Stimulated activated CD8-positive, alpha-beta memory T cell treated with anti-CD3 and anti-CD28 coated beads, Interleukin-12 subunit alpha, Interleukin-12 subunit beta, amount 100 ng/mL, for 24 hours (primary cell): Measurements from ENCODE around the gene MRPL32.

Experiments used
- DNase-seq: peaks from one replicate; pipeline ENCODE4 v3.0.0-alpha.2; 2020; ENCODE audit errors: extremely low read depth

The MRPL32 gene

DNA sequence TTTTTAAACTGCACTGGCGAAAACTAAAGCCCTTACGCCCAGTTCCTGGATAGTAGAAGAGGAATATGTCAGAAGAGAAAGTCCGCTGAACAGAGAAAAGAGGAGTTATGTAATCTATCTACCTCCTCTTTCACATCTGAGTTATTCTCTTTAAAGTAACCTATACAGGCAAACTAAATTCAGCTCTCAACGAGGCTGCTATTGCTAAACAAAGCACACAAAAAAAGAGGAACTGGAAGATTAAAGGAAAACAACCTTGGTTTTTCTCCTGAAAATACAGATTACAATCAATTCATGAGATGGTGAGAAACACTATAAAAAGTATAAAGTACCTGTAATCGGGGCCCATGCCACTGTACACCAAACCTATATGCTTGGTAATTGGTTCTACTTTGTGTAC lies 6.0 kb upstream of the MRPL32 start:
- no peak for DNase-seq

DNA sequence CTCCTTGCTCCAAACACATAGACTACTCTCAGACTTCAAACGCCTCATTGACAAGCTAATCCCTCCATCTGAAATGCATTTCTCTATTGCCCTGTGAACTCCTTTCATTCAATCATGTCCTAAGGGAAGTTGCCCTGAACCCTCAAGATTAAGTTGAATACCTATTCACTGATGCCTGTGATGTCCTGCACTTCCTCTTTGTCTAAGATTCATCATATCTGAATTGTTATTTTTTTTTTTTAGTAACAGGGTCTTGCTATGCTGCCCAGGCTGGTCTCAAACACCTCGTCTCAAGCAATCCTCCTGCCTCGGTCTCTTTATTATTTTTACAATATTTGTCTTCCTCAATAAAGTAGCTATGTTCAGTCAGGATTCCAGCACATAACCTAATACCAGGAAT lies 3.4 kb upstream of the MRPL32 start:
- no peak for DNase-seq

DNA sequence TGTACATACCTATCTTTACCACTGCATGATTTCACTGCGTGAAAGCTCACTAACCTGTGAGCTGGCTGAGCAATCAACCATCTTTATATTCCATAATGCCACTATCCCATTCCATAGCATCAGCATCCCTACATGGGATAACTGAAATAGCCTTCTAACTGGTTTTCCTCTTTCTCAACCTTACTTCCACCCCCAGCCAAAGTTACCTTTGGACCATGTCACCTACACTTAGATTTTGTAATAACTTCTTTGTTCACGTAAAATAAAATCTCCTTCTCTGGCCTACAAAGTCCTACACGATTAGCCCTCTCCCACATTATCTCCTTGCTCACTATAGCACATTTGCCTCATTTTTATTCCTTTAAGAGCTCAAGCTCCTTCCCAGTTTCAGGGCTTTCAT lies 2.7 kb upstream of the MRPL32 start:
- DNase-seq = no peak

DNA sequence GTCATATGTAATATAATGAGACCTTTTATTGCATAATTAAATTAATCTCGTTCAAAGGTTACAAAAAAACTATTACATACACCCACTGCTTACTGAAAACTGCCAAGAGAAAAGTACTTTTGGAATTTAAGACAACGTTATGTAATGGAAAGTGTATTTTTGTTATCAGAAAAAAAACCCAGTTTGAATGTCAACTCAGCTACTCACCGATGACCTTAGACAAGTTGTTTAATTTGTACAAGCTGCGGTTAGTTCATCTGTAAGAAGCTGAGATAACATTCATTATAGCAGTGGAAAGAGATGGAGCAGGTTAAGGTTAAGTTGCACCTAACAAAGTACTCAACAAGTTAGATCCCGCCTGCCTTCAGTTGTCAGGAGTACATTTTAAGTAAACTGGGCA lies 1.3 kb upstream of the MRPL32 start:
- DNase-seq = no peak

DNA sequence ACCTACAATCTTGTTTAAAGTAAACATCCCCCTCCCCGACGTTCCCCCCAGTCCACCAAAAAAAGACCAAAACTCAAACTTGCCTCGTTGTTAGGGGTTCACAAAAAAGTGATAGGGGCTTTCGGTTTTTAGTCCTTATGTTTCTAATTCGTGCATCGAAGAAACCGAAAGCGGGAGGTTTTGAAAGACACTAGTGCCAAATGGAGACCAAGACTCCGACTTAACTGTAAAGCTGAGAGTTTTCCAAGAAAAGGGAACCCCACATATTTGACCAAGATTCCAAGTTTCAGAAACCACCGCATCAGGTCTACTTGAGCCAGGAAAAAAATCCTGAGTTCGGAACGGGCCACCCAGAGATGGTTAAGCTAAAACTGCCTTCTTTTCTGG lies 736 bp upstream of the MRPL32 start:
- no peak for DNase-seq

DNA sequence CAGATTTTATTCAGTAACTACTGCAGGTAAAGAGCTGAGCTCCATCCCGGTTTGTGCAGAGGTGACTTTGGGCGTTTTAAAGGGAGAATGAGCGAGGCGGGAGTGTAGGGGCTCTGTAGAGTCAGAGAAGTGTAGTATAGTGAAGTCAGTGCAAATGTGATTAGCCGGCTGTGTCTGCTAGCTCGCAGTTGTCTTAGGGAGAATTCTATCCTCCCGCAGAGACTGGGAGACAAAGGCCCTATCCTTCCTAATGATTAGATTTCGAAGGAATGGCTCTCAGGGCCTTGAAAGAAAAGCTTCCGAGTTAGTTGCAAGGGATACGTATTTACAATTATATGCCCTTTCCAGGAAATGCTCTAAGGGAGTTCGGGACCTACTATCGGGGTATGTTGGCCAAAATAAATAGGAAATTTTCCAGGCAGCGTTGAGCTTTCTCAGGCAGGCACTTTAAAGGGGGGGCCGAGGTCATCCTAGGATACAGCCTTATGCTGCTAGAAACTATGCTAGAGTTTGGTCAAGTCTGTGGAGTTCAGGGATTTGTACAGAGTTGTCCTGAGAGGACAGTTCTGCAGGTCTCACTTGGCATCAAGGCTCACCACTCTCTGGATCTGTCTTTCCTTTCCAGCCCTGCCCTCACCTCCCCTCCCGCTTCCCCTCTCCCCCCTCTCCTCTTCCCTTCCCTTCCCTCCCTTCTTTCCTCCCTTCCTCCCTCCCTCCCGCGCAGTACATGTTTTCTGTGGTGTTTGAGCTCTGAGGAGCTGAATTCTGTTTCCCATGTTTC lies 825 bp downstream of the MRPL32 start:
- DNase-seq = no peak

DNA sequence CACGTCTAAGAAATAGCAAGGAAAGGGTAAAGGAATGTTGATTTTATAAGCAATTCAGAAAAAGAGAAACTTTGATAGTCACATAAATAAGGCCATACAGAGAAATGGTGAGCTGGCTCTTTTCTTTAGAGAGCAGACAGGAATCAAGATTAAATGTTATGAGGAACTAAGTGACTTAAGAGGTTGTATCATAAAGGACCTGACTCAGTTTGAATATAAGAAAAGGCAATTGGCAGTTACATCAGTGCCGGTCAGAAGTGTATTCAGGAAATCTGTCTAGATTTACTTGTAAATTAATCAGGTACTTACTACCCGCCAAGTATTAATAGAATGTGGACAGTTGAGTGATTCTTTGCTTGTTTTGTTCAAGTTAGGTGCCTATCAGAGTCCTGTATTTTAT lies 2.1 kb downstream of the MRPL32 start:
- no peak for DNase-seq

DNA sequence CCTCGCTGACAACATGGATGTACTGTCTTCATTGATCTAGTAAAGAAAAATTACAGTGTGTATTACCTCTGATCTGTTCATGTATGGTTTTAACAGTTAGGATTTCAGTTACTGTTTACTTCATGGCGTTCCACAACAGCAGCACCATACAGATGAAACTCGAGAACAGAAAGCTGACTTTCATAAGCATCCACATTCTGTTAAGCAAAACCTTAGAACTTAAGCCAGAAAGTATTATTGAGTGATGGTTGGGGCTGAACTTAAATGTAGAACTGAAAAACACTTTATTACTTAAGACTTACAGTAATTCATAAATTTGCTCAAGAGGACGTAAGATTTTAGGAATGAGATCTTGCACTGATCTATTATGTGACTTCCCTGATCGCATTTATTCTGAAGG lies 3.7 kb downstream of the MRPL32 start:
- DNase-seq = no peak

DNA sequence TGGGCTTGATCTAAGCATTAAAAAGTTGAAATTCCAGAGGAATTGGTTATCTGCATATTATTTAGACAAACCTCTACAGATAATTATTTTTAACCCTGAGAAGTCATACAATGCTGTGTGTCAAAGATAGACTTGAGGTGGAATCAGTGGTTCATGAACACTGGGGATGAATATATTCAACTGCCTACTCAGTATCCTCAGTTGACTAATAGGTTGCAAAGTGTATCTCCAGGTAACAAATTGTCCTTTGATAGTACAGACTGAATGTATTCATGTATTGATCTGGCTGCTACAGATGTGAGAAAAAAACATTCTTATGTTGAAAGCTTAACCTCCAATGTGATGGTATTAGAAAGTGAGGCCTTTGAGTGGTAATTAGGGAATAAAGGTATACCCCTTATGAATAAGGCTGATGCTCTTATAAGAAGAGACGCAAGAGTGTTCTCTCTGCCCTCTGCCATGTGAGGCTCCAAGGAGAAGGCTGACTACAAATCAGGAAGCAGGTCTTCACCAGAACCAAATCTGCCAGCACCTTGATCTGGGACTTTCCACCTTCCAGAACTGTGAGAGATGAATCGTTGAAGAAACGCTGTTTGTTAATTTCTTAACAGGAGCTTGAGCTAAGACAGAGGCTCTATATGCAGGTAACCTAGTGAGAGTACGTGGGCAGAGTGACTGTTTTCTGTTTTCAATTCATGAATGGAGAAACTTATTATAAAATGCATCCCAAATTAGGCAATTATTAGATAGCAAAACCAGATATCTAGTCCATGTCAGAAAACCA lies 7.5 kb downstream of the MRPL32 start:
- no peak for DNase-seq

DNA sequence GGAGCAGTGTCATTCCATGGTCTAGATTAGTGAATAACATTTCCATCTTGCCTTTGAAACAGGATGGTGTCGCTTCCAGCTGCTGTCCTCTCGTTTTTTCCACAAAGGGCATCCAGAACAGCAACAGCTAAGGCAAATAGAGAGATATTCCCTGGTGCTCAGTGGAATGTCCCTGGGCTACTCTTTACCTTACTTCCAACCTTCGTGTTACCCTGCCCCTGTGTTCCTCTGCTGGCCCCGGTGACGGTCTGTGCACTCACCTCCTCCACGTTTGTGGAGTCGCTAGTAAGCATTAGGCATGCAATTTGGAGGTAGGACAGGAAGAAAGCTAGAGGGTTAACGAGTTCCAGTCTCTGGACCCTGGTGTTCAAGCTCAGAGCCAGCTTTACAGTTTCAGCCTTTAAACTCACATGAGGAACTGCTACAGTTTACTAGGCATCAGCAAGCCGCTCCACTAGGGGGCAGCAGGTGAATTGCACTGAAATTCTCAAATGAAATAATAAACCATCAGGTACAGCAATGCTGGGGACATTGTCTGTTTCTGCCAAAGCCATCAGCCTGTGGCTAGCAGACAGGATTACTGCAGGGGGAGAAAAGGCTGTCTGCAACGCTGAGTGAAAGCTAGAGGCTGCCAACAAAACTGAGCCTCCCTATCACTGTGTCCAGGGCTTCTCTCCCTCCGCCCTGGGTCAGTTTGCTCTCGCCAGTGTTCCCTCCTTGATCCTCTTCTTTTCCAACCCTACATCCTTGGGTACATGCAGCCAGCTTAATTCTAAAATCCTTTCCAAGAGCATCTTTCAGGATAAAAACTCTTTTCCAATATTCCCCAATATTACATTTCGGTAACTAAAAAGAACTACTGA lies 9.0 kb downstream of the MRPL32 start:
- peak; percentile 41 for DNase-seq

DNA sequence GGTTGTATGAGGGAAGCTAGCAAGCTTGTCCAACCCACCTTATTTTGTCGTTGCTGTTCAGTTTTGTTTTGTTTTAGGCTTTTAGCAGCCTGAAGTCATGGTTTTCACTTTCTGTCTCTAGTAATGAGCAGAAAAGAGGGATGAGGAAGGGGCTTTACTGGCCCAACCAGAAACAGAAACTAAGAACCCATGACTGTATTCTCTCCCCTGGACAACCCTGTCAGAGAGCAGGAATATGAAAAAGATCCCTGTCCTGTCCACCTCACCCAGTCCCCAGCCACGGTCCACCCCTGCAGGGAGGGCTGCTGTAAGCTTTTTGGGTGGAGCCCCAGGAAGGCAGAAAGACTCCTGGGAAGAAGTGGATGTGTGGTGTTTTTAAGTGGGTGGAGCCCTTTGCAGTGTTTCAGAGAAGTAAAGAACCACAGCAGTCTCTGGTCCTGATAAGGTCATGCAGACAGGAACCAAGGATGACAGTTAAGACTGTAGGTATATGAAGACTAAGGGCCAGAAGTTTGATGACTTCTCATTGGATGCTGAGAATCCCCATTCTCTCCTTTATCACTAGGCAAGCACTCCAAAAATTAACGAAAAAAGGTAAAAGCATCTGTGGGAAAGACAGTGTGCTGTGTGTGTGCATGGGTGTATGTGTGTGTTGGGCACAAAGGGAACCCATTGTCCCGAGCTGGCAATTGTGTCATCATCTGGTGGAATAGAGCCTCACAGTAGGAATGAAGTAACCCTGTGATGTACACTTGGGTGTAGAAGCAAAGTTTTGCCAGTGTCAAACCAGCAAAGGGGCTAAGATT lies 13.8 kb downstream of the MRPL32 start:
- DNase-seq = no peak

DNA sequence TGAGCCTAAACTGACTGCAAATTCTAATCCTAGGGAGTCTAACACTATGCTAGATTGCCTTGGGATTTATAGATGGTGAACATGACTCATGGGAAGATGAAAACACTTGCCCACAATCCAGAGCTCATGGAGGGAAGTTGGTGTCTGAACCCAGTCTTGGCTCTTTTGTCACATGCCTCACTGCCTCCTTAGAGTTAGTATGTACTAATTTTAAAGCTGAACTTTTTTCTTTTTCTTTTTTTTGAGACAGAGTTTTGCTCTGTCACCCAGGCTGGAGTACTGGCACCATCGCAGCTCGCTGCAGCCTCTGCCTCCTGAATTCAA lies 14.4 kb downstream of the MRPL32 start:
- no peak for DNase-seq

DNA sequence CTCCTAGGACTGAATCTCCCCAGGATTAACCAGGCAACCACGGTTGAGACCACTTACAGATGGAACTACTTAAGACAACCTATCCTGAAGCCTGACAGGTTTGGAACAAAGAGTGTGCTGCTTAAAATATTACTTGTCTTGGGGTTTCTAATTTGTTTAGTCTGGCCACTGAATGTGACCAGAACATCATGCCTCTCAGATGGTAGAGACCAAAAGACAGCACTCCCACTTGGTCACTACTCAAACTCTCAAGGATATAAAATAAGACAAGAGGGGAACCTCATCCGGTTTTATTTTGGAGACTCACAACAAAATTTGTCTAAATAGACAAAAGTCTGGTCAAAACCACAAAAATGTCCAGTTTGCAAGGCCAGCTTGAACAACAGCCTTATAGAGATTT lies 15.3 kb downstream of the MRPL32 start:
- DNase-seq = no peak

DNA sequence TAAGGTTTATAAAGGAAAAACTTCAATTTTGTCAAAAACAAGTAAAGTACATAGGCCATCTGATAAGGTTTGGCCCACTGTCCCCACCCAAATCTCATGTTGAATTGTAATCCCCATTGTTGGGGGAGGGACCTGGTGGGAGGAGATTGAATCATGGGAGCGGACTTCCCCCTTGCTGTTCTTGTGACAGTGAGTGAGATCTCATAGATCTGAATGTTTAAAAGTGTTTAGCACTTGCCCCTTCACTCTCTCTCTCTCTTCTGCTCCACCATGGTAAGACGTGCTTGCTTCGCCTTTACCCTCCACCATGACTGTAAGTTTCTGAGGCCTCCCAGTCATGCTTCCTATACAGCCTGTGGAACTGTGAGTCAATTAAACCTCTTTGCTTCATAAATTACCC lies 18.2 kb downstream of the MRPL32 start:
- no peak for DNase-seq

DNA sequence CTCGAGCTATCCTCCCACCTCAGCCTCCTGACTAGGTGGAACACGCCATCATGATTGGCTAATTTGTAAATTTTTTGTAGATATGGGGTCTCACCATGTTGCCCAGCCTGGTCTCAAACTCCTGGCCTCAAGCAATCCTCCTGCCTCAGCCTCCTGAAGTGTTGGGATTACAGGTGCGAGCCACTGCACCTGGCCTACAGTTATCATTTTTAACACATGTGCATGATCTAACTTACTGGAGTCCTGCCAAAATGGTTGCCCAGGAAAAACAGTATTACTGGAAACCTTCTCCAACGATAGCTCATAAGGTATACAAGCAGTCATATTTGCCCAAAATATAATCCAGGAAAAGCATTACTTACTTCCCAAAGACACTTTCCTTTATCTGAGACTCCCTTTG lies 20.2 kb downstream of the MRPL32 start:
- no peak for DNase-seq

DNA sequence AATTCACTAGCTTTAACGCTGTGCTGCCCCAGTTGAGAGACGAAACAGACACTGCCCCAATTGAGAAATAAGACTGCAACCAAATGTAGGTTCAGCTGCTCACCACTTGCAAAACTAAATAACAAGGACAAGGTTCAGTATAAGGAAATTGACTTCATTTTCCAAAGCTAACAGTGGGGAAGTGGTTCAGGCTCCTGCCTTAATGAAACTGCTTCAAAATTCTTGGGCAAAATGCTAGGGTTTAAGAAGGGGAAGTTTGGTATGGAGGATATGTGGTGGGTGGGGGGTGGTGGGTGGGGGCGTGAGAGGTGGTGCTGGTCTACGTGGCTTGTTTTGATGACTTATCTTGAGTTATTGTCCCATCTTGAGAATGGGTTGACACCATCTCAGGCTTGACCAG lies 21.8 kb downstream of the MRPL32 start:
- no peak for DNase-seq

DNA sequence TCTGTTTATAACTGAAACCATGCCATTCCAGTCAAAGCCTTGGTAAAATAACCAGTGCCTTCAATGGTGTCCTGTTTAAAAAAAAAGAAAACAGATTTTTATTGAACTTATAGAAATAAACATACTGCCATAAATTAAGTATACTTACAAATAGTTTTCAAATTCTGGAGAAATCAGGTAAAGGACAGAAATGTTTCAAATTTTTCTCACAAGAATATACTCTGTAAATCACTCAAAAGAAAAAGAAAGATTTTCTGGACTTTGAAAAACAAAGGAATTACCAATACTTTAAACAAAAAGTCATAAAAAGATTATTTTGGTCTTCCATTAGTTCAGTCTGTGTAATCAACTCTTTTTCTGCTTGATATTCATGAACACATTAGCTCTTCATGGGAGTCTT lies 23.9 kb downstream of the MRPL32 start:
- DNase-seq = no peak

DNA sequence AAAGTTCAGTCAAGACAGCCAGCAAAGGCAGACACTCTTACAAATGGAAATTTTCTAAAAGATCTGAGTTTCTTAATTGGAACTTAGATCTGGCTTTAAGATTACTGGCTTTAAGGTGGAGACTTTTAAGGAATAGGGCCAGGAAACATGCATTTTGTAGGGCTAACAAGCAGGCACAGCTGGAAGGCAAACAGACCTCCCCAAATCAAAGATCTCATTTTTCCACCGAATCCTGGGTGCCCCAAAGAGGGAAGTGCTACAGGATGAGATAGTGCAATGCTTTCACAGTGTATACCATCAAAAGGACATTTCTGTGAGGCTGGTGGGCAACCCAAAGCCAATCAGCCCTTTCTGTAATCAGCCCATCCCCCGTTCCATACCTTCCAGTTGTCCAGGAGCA lies 27.4 kb downstream of the MRPL32 start:
- DNase-seq = no peak

DNA sequence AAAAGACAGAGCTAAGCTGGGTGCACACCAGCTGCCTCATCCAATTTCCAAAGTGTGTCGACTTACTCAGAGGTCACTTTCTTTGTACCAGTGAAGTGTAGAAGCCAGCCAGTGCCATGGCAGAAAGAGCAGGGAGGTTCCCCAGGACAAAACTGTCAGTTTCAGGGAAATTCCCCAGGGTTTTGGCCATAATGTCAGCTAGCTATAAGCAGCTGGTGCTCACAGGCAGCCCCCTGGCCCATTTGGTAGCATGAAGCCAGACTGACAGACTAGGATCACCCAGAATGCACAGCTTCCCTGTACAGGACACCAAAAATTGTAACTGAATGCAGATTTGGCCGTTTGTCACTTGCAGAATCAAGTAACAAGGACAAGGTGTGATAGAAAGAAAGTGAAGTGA lies 28.6 kb downstream of the MRPL32 start:
- no peak for DNase-seq

DNA sequence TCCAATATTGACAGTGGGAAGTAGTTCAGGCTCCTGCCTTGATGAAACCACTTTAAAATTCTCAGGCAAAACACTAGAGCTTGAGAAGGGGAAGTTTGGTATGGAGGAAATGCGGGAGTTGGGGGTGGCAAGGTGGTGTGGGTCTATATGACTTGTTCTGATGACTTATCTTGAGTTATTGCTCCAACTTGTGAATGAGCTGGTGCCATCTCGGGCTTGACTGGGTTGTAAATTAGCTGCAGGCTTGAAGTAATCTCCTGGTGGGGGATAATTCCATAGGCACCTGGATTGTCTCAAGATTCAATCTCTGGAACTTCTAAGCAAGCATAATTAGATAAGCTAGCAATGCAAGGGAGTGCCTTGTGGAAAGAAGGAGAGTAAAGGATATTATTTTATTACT lies 29.0 kb downstream of the MRPL32 start:
- DNase-seq = no peak

DNA sequence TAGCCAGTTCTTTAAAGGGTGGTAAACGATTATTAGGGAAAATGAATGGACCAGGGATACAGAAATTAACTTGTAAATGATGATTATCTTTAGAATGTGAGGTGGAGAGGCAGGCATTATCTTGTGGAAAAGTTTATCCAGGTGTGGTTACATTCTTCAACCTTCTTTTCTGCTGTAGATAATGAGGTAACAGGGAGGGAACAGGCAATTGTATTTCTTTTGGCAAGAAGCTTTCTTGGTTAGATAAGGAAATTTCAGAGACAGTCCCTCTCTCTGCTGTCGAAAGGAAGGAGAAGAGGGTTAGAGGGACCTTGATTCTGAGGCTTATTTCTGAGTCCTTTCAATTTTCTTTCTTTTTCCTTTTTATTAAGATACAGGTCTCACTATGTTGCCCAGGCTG lies 32.1 kb downstream of the MRPL32 start:
- no peak for DNase-seq
